AG09319 (cell line): Measurements from ENCODE around the gene LEPR.

Experiments used
- DNase-seq: peaks from one replicate; pipeline ENCODE4 v3.0.0-alpha.2; 2010; ENCODE audit warnings: low read depth; ENCODE audit errors: extremely low read depth
- TF ChIP-seq, protein P1 (sequence below): IDR thresholded peaks from 2 replicates; pipeline ENCODE4 v1.5.1; 2011; ENCODE audit warnings: low read depth, mild to moderate bottlenecking, inconsistent platforms, low read length, moderate library complexity

Gene LEPR

DNA sequence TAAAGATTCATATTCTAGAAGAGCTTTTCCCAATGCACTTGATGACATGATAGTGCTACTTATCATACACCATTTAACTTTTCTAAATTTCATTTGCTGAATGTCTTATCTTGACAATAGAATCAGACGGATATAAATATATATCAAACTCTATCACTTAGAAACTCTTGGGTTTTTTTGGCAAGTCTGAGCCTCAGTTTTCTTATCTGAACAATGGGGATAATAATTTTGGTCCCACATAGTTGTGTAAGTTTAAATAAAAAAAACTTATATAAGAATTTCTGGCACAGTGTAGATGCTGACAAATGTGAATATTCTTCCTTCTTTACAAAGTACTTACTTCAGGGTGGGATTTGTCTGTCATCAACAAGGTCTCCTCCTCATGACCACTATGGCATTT lies 21.5 kb upstream of the LEPR start:
- DNase-seq: no peak
- TF ChIP-seq, protein P1, sequence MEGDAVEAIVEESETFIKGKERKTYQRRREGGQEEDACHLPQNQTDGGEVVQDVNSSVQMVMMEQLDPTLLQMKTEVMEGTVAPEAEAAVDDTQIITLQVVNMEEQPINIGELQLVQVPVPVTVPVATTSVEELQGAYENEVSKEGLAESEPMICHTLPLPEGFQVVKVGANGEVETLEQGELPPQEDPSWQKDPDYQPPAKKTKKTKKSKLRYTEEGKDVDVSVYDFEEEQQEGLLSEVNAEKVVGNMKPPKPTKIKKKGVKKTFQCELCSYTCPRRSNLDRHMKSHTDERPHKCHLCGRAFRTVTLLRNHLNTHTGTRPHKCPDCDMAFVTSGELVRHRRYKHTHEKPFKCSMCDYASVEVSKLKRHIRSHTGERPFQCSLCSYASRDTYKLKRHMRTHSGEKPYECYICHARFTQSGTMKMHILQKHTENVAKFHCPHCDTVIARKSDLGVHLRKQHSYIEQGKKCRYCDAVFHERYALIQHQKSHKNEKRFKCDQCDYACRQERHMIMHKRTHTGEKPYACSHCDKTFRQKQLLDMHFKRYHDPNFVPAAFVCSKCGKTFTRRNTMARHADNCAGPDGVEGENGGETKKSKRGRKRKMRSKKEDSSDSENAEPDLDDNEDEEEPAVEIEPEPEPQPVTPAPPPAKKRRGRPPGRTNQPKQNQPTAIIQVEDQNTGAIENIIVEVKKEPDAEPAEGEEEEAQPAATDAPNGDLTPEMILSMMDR: no peak

DNA sequence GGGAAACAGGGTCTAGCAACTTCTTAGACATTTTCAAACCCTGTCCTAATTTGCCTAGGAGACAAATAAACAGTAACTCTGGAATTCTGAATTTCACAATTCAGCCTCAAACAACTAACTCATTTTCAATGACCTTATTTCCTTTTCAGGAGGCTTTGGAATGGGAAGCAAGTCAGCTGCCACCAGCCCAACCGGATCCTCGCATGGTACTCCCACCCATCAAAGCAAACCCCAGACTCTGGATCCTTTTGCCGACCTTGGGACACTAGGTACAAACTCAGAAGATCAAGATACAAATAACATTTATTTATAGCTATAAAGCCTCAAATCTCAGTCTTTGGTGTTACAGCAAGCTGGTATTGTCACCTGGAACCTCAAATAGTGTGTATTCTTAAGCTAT lies 18.9 kb upstream of the LEPR start:
- TF ChIP-seq, protein P1: no peak
- DNase-seq: no peak

DNA sequence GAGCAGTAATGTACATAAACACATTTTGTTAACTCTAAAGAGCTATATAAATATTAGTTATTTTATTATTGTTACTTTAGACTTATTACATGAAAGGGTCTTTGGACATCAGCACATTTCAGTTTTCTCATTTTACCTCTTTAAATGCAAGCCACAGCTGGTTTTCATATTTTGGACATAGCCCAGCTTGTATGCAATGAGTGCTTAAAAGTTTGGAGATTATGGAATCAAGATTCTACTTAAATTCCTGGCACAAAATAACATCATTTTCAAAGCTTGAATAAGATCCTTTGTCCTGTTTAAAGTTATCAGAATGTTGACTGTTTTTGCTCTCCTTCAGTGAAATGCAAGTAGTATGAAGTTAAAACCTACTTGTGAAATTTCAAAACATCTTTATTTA lies 15.5 kb upstream of the LEPR start:
- TF ChIP-seq, protein P1: no peak
- DNase-seq: no peak

DNA sequence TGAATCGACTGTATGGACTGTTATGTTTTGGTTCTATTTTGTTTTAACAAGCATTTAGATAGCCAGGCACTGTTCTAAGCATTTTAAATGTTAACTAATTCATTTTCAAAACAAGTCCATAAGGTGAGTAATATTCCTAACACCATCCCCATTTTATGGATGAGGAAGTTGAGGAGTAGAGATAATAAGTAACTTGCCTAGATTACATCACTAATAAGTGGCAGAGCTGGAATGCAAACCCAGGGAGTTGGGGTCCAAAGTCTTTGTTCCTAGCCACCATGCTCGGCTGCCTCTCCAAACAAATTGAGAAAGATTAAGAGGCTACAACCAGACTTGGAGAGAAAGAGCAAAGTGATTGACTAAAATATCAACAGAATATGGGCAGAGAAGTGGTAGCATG lies 12.6 kb upstream of the LEPR start:
- no peak for DNase-seq
- TF ChIP-seq, protein P1: no peak

DNA sequence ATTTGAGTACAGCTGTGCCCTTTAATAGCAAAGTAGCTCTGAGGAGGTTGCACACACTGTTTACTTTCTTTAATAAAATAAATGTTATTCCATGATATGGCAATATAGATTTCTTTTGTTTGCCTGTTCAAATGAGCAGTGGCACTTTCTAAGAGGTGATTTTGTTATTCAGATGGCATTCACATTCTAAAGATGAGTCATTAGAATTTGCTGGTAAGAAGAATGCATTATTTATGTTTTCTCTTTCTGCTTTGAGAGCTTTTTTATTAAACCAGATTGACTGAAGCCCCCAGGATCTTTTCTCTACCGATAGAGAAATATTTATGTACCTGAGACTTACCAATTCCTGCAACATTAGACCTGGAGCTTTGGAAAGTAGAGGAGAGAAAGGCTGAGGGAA lies 11.2 kb upstream of the LEPR start:
- TF ChIP-seq, protein P1: no peak
- no peak for DNase-seq

DNA sequence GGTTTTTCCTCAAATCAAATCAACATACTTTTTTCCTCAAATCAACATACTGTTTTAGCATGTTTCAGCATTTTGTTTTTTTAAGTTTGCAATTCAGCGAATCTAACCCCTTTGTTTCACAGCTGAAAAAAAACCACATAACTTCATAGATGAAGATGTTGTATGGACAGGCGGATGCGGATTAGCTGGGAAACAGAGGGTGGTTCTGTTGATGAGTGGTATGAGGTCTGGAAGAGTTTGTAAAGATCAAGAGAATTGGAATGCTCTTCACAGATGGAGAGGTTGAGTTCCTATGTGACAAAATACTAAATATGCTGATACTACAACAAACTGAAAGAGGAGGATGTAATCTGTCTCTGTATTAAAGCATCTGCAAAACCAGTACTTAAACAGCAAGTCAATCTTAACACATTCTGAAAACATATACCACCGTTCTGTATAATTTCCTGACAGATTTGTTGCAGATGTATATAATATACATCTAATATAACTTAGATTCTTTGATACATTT lies 10.6 kb upstream of the LEPR start:
- no peak for DNase-seq
- TF ChIP-seq, protein P1: no peak

DNA sequence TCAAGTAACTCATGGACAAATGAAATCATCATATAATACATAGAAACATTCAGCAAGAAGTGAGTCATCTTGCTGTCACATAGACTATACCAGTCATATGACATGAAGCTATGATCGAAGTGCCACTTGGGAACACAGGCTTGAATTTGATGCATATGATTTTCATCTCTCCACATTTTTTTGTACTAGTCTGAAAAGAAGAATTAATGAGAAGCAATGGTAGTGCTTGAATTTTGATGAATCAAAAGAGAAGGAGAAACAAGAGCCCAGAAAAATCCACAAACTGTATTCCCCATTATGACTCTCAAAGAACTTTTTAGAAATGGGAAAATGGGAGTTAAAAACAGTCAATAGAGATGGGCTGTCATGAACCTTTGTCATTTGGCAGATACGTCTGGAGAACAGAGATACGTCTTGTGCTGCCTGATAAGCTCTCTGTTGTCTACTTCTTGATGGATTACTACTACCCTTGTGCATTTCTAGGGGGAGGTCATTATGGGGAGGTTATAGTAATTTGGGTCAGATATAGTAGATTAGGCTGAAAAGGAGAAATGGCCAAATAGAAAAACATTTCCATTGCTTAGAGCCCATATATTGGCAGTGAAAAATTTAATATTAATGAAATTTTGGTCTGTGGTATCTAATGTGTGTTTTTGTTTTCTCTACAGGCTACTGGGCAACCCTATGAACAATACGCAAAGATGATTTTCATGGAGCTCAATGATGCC lies 8.0 kb upstream of the LEPR start:
- DNase-seq: no peak
- TF ChIP-seq, protein P1: no peak
